HL-60/S4 treated with phorbol 12-myristate 13-acetate at 8.2 ng/mL for 4 days and 3 days (cell line): ENCODE measurements around the gene MTPN.

ENCODE experiments used
- in situ Hi-C: fragments of 300-500 bp; cut with MboI; formaldehyde crosslinking; loops from 2 replicates; pipeline ENCODE4 v1.15.0; 2022; ENCODE audit warnings: low sequenced_read_pairs

Gene MTPN

DNA sequence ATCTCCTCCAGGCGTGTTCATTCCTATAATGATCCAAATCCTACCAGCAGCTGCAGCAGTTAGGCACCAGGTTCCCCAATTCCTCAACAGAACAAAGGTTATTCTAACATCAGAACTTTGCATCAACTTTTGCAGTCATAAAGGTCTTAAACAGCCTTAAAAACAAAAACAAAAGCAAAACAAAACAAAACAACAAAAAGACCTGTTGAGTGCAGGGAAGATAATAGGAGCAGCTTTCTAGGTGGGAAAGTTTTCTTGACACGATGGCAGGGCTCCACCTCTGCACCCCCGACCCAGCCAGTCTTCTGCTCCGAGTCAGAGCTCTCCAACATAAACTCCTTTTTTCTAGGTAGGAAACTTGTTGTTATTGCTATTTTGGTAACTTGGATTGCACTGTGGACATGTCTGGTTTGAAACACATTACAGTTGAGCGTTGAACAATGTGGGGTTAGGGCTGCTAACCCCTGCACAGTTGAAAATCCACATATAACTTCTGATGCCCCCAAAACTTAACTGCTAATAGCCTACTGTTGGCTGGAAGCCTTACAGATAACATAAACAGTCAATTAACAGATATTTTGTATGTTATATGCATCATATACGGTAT, 77.6 kb downstream of the MTPN start:
- in situ Hi-C loops, result no loop called here

DNA sequence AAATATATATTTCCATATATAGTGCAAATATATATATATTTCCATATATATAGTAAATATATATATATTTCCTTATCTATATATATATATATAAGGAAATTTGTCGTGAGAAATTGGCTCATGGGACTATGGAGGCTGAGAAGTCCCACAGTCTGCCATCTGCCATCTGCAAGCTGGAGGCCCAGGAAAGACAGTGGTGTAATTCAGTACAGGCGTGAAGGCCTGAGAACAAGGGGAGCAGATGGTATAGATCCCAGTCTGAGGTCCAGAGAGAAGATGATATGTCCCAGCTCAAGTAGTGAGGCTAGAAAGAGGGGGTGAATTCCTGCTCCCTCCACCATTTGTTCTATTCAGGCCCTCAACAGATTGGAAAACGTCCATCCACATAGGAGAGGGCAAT, 78.9 kb downstream of the MTPN start:
- in situ Hi-C loops, result no loop called here

DNA sequence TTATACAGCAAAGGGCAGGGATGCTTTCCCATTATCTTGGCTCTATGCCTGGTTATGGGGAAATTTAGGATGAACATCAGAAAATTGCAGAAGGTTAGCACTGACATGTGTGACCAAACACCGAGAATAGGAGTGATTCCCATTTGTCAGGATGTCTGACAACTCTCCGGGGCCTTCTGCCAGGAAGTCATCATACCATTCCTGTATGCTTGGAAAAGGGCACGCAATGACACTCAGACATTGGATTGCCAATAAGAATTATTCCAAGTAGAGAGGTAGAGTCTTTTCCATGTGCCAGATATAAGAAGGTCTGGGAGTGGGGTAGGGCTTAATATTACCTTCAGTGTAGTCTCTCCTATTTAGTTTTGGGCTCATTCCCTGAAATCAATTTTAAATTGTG, 82.3 kb downstream of the MTPN start:
- in situ Hi-C loops, result no loop called here

DNA sequence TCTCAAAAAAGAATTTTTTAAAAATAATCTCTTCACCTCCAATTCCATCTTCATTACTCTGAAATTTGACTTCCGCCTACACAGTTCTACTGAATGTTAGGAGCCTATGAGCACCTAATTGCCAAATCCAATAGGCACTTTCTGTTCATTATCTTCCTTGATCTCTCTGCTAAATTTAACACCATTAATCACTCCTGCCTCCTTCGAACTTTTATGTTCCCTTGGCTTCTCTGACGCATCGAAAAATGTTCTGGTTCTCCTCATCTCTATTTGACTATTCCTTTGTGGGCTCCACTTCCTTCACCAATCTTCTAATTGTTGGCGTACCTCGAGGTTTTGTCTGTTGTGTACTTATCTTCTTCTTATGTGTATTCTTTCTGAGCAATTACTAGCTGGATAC, 87.3 kb downstream of the MTPN start:
- in situ Hi-C loops, result no loop called here

DNA sequence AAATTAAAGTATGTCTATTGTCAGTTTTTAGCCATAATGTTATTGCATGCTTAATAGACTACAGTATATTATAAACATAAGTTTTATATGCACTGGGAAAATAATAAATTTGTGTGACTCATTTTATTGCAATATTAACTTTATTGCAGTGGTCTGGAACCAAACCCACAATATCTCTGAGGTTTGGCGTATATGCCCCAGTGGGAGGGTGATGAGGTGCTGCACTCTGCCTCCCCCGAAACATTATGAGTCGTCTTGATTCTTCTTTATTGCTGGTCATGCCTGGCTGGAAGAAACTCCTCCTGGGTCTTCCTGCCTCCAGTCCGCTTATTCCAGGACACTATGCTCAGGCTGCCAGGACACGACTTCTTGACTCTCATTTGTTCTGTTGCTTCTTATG, 88.4 kb downstream of the MTPN start:
- in situ Hi-C loops, result no loop called here

DNA sequence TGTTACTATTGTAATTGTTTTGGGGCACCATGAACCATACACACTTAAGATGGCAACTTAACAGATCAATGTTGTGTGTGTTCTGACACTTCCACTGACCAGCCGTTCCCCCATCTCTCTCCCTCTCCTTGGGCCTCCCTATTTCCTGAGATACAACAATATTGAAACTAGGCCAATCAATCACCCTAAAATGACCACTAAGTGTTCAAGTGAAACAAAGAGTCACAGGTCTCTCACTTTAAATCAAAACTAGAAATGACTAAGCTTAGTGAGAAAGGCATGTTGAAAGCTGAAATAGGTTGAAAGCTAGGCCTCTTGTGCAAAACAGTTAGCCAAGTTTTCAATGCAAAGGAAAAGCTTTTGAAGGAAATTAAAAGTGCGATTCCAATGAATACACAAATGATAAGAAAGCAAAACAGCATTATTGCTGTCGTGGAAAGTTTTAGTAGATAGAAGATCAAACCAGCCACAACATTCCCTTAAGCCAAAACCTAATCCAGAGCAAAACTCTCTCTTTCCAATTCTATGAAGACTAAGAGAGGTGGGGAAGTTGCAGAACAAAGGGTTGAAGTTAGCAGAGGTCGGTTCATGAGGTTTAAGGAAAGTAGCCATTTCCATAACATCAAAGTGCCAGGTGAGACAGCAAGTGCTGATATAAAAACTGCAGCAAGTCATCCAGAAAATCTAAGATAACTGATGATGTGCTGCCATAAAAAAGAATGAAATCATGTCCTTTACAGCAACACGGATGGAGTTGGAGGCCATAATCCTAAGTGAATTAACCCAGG, 90.6 kb downstream of the MTPN start:
- in situ Hi-C loops, result no loop called here

DNA sequence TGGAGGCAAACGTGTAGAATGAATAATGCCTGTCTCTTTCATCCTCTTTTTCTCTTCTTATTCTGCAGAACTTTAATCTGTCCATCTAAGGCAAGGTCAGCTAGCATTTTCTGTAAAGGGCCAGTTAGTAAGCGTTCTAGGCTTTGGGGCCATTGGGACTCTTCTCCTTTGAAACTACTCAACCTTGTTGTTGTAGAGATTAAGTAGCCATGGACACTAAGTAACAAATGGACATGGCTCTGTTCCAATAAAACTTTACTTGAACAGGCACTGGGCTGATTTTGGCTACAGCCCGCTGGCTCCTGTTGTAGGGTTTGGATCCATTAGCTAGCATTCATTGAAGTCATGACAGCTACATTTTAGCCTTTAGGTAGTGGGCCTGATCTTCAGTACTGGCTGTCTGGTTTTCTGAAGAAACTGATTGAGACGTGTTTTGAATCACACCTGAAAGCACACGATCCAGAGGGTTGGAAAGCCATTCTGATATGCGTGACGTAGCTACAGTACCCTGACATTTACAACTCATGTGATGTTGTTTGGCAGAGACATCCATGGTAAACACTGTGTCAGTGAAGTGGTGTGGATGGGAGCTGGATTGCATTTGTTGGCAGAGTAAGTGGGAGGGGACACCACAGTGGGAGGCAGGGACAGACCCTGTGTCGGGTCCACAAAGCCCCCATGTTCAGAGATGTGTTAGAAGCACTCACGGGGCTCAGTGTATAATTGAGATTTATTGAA, 92.5 kb downstream of the MTPN start:
- in situ Hi-C loops, result no loop called here

DNA sequence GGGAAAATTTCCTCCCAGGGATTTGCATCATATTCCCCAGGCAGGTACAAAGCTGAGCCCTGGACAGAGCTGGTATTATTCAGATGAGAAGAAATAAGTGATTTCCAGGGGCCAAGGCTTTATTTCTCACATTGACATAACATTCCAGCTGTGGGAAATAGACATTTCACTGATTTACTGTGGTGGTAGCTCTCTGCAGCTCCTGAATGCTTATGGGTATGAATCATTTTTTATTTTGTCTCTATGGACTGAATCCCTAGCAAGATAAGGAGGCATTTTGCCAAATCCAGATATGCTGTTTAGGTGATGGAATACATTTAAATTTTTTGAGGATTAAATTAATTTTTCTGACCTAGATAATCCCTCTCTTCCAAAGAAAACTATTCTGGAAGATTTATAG, 97.9 kb downstream of the MTPN start:
- in situ Hi-C loops, result no loop called here

DNA sequence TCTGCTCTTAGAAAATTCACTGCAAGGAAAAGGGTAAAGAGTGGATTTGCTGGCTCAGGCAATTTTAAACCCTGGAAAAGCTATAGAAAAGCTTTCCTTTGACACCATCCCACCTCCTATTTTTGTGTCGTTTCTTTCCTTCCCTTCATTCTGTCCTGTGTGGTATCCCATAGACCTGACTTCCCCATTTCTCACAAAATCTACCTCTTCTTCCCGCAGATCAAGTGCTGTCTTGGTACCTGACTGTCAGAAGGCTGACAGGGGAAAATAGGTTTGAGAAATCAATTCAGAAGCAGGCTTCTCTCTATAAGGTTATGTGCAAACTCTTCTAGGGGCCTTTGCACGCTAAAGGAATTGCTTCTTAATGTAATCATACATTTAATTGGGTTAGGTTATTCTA, 98.9 kb downstream of the MTPN start:
- in situ Hi-C loops, result no loop called here

DNA sequence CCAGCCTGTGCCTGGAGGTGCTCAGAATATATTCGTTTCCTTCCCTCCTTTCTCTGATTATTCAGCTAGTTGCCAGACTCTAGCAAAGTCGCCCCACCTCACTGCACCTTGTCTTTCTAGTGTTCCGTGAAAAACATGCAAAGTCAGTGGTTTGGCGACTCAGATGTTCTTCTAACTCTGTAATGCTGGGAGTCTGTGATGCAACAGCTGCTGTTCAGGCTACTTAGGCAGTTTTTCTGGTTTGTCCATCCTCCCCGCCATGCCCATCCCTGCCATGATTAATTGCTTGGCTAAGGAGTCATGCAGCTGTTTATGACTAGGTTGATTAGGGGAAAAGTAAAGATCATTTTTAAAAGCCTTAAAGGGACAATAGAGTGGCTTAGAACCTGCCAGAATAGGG, 99.4 kb downstream of the MTPN start:
- in situ Hi-C loops, result no loop called here
